ENCODE measurements around the gene TSPAN11.

DNA sequence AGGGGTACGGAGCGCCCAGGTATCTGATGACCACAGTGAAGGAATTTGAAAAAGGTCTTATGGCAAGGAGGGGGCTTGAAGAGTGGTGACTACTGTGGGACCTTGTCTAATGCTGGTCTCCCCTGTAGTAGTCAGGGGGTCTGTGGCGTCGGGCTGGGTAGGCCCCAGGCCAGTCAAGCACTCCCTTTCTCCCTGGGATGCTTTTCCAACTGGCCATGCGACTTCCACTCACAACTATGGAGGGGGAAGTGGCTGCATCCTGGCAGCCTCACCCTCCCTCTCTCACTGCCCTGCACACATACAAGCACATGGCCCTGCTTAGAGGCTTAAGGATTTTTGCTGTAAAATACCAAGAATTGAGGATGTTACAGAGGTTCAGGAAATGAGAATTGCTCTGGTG, 4.1 kb downstream of the TSPAN11 start:
- TF ChIP-seq CTCF (IDR thresholded peaks at IDR 0.05; ENCODE audit: low read length) = no peak
- no peak for TF ChIP-seq EZH2 (IDR thresholded peaks at IDR 0.05; ENCODE audit: borderline replicate concordance, low read length)

Measured in OCI-LY1 (cell line).